Islet of Langerhans (tissue), 1 donor: Measurements from ENCODE around the gene CIBAR2.

ENCODE experiments used
- FAIRE-seq: peaks from one replicate; lab custom pipeline; 2011; peaks lifted over from hg19 to GRCh38; lab: Jason Lieb, UNC

Gene CIBAR2

GRCh38 chr16:85112364-85112763, at the start of gene CIBAR2:
Gene CIBAR2, minus strand, starts transcription at chr16:85112472. Its CDS starts 120 bp downstream, at chr16:85112352.
- FAIRE-seq = no peak

DNA sequence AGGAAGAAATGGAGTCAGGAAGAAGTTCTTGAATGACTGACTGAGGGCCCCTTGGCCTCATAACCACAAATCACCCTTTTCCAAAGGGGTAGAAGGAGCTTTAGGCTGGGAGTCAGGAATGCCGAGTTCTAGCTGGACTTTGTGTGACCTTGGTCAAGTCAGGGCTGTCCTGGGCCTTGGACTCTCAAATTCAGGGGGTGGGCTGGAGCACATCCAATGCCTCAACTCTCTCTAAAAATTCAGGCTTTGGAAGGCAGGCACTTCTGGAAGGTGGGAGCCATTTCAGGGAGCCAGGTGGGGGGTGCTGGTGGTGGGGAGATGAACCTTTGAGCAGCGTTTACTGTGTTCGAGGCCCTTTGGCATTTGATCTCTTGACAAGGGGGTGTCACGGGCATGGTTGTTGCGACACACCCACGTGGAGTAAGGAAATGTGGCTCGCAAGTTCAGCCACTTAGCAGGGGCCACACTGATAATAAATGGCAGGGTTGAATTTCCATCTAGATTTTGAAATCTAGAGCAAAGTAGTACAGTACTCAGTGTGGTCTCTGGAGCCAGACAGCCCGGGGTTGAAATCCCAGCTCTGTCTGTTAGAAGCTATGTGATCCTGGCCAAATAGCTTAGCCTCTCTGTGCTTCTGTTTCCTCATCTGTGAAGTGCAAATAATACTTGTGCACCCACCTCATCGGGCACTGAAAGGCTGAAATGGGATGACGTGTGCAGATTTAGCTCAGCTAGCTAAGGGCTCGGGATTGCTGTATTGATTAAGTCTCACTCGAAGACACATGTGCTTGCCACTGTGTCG, 47.1 kb upstream of the CIBAR2 start:
- FAIRE-seq = no peak

GRCh38 chr16:85158743-85159178, 46.5 kb upstream of the CIBAR2 start:
- FAIRE-seq = no peak

DNA sequence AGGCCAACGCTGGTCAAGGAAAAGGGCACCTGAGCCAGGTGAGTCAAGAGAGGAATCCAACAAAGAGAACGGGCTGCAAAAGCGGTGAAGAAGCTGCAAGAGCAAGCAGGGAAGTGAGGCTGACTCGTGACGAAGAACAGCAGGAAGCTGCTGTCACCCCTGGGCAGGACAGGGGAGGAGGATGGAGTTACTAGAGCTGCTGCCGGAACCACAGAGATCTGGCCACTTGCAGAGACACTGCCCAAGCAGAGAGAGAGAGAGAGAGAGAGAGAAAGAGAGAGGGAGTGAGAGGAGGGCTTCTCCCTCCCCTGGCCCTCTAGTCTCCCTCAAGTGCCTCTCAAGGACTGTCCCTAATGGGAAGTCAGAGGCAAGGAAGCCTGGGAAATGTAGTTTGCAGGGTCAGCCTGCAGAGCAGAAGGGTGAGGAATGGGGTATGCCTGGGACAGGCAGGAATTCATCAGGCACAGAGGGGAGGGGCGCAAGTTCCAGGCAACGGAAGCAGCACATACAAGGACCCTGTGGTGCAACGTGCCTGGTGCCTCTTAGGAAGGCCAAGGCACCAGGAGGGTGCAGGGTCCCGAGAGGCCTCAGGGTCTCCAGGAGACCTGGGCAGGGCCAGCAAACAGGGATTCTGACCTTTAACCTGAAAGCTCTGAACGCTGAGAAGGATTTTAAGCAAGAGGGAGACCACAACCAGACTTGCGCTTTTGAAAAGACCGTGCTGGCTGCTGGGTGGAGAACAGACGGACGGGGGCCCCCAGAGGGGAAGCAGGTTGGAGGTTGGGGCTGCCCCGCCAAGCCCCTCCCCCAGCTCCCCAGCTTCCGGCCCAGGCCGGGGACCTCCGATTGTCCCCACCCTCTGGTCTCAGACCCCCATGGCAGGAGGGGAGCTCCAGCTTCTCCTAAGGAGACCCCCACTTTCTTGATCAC, 45.8 kb upstream of the CIBAR2 start:
- FAIRE-seq = no peak

GRCh38 chr16:85157372-85157771, 45.1 kb upstream of the CIBAR2 start:
- FAIRE-seq = no peak

GRCh38 chr16:85156869-85157268, 44.6 kb upstream of the CIBAR2 start:
- FAIRE-seq = no peak

DNA sequence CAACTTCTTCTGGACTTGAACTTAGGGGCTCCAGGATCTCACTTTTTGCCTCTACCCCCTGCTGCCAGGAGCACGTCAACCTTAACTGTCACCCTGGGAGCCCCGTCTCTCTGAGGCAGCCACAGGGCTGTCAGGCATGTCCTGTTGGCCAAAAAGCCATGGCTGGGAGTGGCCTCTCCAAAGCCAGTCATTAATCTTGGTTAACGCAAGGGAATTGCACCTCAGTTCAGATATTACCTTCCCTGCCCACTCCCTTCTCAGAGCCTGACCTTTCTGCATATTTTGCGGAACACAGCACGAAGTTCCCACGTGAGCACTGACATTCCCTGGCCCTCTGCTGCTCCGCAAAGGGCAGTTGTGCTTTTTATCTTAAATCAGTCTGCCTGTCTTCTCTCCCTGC, 44.2 kb upstream of the CIBAR2 start:
- FAIRE-seq = no peak

- no peak for FAIRE-seq
Measured at GRCh38 chr16:85153656-85154091, 41.4 kb upstream of the CIBAR2 start.

- FAIRE-seq = no peak
Measured at GRCh38 chr16:85153046-85153445, 40.8 kb upstream of the CIBAR2 start.

GRCh38 chr16:85152414-85153030, 40.2 kb upstream of the CIBAR2 start:
- FAIRE-seq = no peak

DNA sequence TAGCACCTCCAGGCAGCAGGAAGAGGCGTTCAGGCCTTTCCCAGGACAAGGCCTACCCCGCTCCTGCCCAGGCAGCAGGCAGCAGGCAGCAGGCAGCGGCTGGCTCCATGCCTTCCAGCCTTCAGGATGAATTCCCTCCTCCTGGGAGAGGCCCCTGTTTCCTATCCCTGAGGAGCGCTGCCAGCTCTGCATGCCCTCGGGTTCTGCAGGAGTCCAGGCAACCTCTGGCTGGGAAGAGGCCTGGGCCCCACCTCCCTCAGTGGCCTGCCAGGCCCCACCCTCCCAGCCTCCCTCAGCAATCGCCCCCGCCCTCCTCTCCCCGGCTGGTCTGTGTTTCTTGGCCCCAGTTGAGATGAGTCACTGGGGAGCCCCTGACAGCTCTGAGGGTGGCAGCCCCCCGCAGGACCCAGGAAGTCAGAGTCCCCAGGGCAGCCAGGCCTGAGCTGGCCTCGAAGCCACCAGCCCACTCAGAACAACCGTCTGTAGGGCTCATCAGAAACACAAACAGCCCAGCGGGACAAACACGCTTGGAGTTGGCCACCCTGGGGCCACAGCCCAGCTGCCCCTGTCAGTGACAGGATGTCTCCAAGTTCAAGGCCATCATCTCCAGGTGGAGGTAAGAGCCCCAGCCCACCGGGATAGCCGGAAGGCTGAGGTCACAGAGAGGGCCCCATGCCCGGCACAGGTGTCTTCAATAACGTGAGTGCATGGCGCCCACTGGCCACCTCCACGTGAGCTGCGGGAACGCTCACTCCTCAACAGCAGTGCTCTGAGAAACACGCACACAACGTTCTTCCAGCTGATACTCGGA, 39.5 kb upstream of the CIBAR2 start:
- FAIRE-seq = no peak

GRCh38 chr16:85151079-85151602, 38.9 kb upstream of the CIBAR2 start:
- no peak for FAIRE-seq

DNA sequence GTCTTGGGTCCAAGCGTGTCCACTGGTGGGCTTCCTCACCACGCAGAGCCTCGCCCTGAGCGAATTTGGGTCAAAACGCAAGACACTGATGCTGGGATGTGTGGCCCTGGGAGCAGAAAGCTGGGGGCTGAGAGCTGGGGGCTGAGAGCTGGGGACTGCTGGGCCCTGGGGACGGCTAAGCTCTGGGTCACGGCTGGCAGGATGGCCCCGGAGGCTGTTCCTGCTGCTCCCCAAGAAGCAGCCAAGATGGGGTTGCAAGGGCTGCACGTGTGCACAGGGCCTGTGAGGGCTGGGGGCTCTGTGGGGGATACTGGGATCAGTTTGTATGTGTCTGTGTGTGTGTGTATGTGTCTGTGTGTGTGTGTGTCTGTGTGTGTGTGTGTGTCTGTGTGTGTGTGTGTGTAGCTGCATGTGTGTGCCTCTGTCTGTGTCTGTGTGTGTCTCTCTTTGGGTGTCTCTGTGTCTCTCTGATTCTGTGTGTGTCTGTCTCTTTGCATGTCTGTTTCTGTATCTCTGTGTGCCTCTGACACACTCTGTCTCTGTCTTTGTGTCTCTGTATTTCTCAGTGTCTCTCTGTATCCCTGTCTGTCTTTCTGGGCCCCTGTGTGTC, 38.2 kb upstream of the CIBAR2 start:
- no peak for FAIRE-seq

- no peak for FAIRE-seq
Measured at GRCh38 chr16:85149776-85150175, 37.5 kb upstream of the CIBAR2 start.

DNA sequence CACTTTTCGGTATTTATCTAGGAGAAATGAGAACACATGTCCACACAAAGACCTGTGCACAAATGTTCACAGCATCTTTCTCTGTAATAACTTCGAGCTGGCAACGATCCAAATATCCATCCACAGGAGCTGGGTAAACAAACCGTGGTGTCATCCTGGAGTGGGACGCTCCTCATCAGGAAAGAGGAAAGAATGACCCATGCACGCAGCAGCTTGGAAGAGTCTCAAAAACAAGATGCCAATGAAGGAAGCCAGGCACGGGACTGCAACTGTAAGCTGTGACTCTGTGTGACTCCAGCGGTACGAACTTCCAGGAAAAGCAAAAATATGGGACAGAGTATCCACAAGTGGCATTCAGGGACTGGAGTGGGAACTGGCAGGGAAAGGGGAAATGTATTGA, 36.7 kb upstream of the CIBAR2 start:
- no peak for FAIRE-seq

GRCh38 chr16:85146922-85147651, 34.8 kb upstream of the CIBAR2 start:
- FAIRE-seq = no peak

- no peak for FAIRE-seq
Measured at GRCh38 chr16:85146532-85146797, 34.2 kb upstream of the CIBAR2 start.

DNA sequence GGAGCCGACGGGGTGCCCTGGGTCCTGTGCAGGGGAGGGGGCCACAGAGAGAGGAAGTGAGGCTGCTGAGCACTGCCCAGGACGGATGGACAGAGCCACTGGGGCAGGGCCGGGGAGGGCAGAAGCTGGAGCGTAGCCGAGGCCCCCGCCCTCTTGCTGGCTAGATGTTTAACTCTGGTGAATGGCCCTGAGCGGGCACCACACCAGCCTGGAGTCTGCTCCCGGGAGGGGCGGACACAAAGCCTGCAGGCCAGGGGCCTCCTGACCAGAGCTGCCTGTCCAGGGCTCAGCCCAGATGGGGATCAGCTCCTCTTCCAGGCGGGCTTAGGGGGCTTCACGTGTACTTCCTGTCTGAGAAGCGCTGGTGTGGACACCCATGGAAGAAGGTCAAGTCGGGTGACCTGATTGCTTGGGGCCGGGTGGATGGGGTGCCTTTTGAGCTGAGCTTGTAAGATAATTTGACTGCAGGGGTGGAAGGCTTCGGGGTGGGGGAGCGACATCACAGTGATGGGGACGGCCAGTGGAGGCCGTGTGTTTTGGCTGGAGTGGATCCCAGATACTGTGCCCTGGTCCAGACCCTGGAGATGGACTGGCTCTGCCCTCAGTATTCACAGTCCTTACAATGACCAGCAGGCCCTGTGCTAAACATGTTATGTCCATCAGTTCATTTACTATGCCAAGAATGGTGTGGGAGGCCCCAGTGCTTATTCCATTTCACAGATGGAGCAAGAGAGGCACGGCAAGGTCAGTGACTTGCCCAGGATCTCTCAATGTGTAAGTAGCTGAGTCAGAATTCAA, 33.7 kb upstream of the CIBAR2 start:
- FAIRE-seq = no peak

DNA sequence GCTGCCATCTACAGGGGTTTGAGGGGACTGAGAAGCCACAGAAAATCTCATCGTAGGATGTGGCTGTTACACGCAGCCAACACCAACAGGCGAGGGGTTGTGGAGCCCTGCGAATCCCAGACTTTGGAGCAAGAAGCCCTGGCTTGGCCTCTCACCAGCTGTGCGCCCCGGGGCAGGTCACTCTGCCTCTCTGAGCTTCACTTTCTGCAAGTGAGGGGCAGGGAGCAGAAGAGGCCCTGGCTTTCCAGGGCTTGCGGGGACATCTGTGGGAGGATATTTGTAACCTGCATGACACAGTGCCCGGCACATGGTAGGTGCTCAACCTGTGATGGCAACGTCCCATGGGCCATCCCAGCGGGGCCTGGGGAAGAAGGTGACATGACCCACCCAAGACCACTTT, 32.9 kb upstream of the CIBAR2 start:
- FAIRE-seq = no peak
